Neutrophil (primary cell): ENCODE results near the gene SLC22A9.
"Not testable (repeated sequence)": the region's sequence is repeated elsewhere in the genome, so short reads cannot be mapped to it uniquely, and the experiment has no call there.

Experiments
- H3K27ac ChIP-seq: fragments of 200-600 bp; sonication (generic); 2 replicates; pipeline ENCODE4 v1.5.1; 2016; ENCODE audit warnings: mild to moderate bottlenecking, moderate library complexity
- H3K27me3 ChIP-seq: fragments of 200-600 bp; sonication (generic); 2 replicates; pipeline ENCODE4 v1.6.0; 2016; ENCODE audit warnings: mild to moderate bottlenecking
- H3K36me3 ChIP-seq: fragments of 200-600 bp; sonication (generic); 2 replicates; pipeline ENCODE4 v1.5.1; 2017
- H3K4me1 ChIP-seq, 2 experiments: fragments of 200-600 bp in 1 of 2; sonication (generic) in 1 of 2; 1 replicate in 1 of 2; 2 replicates in 1 of 2; pipeline versions ENCODE4 v1.5.1 to v1.6.1; 2013 to 2016; ENCODE audit warnings: low read depth in 1 of 2, low read length in 1 of 2, mild to moderate bottlenecking in 1 of 2, moderate library complexity in 1 of 2; ENCODE audit not compliant: control insufficient read depth in 1 of 2, insufficient read depth in 1 of 2
- H3K4me3 ChIP-seq, 2 experiments: fragments of 200-600 bp in 1 of 2; sonication (generic) in 1 of 2; 1 replicate in 1 of 2; 2 replicates in 1 of 2; pipeline ENCODE4 v1.5.1; 2013 to 2016; ENCODE audit warnings: low read depth in 1 of 2, low read length in 1 of 2, mild to moderate bottlenecking in 1 of 2, moderate library complexity in 1 of 2
- H3K9me3 ChIP-seq: fragments of 200-600 bp; sonication (generic); 2 replicates; pipeline ENCODE4 v1.5.1; 2016
- CTCF ChIP-seq: fragments of 200-600 bp; sonication (generic); IDR thresholded peaks from 2 replicates; pipeline ENCODE4 v1.5.1; 2016; ENCODE audit warnings: antibody characterized with exemption

Gene SLC22A9

GRCh38 chr11:63427971-63428508 is 58.5 kb downstream of the SLC22A9 start:
- no peak for TF ChIP-seq CTCF
- no peak overlapping the region for H3K27ac ChIP-seq
- no peak overlapping the region for H3K4me3 ChIP-seq
- peaks cover 13% of the 10 kb centered on the region for H3K27me3 ChIP-seq
- no peaks in the 10 kb centered on the region for H3K9me3 ChIP-seq
- no peaks in the 10 kb centered on the region for H3K4me1 ChIP-seq
- H3K36me3 ChIP-seq = no peaks in the 10 kb centered on the region

- H3K4me3 ChIP-seq, H3K9me3 ChIP-seq, H3K36me3 ChIP-seq, H3K4me1 ChIP-seq, H3K27ac ChIP-seq: not testable (repeated sequence)
- H3K27me3 ChIP-seq = peaks cover 19% of the 10 kb centered on the region
These were observed 61.1 kb downstream of the SLC22A9 start for GRCh38 chr11:63430731-63431130.

GRCh38 chr11:63435351-63435750 is 65.8 kb downstream of the SLC22A9 start:
- not testable (repeated sequence) for H3K27ac ChIP-seq, H3K36me3 ChIP-seq, H3K9me3 ChIP-seq, H3K27me3 ChIP-seq, H3K4me1 ChIP-seq, H3K4me3 ChIP-seq

GRCh38 chr11:63435831-63436230 is 66.2 kb downstream of the SLC22A9 start:
- H3K36me3 ChIP-seq, H3K4me1 ChIP-seq, H3K27ac ChIP-seq, H3K4me3 ChIP-seq, H3K27me3 ChIP-seq, H3K9me3 ChIP-seq: not testable (repeated sequence)

GRCh38 chr11:63443714-63444113 is 74.1 kb downstream of the SLC22A9 start:
- no peaks in the 10 kb centered on the region for H3K9me3 ChIP-seq
- no peaks in the 10 kb centered on the region for H3K4me1 ChIP-seq
- no peak for TF ChIP-seq CTCF
- H3K4me3 ChIP-seq = no peak overlapping the region
- H3K27me3 ChIP-seq = peaks cover 10% of the 10 kb centered on the region
- H3K36me3 ChIP-seq = no peaks in the 10 kb centered on the region
- H3K27ac ChIP-seq = no peak overlapping the region

GRCh38 chr11:63444160-63444559 is 74.6 kb downstream of the SLC22A9 start:
- Histone ChIP-seq H3K9me3 (no peaks in the 10 kb centered on the region), H3K27ac (no peak overlapping the region), H3K4me3 (no peak overlapping the region), H3K36me3 (no peaks in the 10 kb centered on the region), H3K27me3 (peaks cover 14% of the 10 kb centered on the region), H3K4me1 (no peaks in the 10 kb centered on the region)
- TF ChIP-seq CTCF = no peak

GRCh38 chr11:63445118-63445517 is 75.5 kb downstream of the SLC22A9 start:
- no peak overlapping the region for H3K27ac ChIP-seq
- H3K9me3 ChIP-seq = no peaks in the 10 kb centered on the region
- H3K4me3 ChIP-seq = no peak overlapping the region
- no peaks in the 10 kb centered on the region for H3K36me3 ChIP-seq
- H3K4me1 ChIP-seq = no peaks in the 10 kb centered on the region
- TF ChIP-seq CTCF = no peak
- H3K27me3 ChIP-seq = peaks cover 21% of the 10 kb centered on the region
